Brain microvascular endothelial cell (primary cell): Measurements from ENCODE around the gene C5orf58.
"Not testable (repeated sequence)": the region's sequence is repeated elsewhere in the genome, so short reads cannot be mapped to it uniquely, and the experiment has no call there.

Source experiments
- DNase-seq: peaks from one replicate; pipeline ENCODE4 v3.0.0-alpha.2; 2020
- H3K27ac ChIP-seq: fragments of 250-450 bp; sonication (Bioruptor Pico); 2 replicates; pipeline ENCODE4 v1.5.1; 2020; ENCODE audit warnings: mild to moderate bottlenecking, moderate library complexity
- H3K27me3 ChIP-seq: fragments of 250-450 bp; sonication (Bioruptor Pico); replicated peaks from 2 replicates; pipeline ENCODE4 v1.5.1; 2020; ENCODE audit warnings: mild to moderate bottlenecking
- H3K36me3 ChIP-seq: fragments of 250-450 bp; sonication (Bioruptor Pico); replicated peaks from 2 replicates; pipeline ENCODE4 v1.5.1; 2020; ENCODE audit warnings: mild to moderate bottlenecking
- H3K4me3 ChIP-seq: 2 replicates; pipeline ENCODE4 v1.5.1; 2011; ENCODE audit warnings: low read depth, mild to moderate bottlenecking, control low read depth, low read length, moderate library complexity
- in situ Hi-C: cut with HindIII; loops from 2 replicates; pipeline ENCODE4 v1.10.0; 2017; ENCODE audit warnings: low sequenced_read_pairs, low pct_ligation_motif_present
- TF ChIP-seq, protein P1 (sequence below): IDR thresholded peaks from 2 replicates; pipeline ENCODE4 v1.5.1; 2011; ENCODE audit warnings: low read depth, mild to moderate bottlenecking, moderate library complexity, low read length, control low read depth, inconsistent platforms; ENCODE audit errors: missing control alignments

The C5orf58 gene

DNA sequence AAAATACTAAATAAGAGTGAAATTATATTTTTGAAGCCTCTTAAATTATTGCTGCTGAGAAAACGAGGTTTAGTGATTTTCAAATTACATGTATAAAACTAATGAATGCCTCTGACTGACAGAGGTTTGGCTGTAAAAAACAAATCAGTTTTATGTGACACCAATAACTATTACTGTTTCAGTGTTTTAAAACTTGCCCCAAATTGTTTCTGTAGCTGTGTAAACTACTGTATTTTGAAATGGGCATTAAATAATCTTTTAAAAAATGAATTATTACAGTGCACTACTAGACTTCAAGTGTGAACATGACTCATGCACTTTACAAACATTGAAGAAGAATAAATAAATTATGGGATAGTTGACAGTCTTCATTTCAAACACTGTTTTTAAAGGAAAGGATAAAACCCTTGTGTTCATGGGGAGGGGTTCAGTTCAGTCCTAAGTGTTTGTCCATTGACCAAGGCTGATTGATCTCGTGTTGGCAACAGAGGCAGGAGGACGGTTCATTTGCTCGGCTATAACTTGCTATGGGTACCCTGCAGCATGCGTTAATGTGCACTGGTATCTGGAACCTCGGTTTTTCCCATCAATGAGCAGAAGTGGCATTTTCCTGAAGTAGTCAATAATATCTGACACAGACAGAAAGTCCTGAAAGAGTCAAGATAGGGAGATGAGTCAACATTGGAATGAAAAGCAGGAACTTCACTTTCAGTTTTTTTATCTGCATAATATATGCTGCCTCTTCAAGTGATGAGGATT is 15.6 kb downstream of the C5orf58 start:
- no peak overlapping the region for H3K27ac ChIP-seq
- peaks cover 4% of the 10 kb centered on the region for H3K27me3 ChIP-seq
- in situ Hi-C loops, result no loop called here
- no peak overlapping the region for H3K4me3 ChIP-seq
- DNase-seq, result no peak
- no peaks in the 10 kb centered on the region for H3K36me3 ChIP-seq
- TF ChIP-seq, protein P1, sequence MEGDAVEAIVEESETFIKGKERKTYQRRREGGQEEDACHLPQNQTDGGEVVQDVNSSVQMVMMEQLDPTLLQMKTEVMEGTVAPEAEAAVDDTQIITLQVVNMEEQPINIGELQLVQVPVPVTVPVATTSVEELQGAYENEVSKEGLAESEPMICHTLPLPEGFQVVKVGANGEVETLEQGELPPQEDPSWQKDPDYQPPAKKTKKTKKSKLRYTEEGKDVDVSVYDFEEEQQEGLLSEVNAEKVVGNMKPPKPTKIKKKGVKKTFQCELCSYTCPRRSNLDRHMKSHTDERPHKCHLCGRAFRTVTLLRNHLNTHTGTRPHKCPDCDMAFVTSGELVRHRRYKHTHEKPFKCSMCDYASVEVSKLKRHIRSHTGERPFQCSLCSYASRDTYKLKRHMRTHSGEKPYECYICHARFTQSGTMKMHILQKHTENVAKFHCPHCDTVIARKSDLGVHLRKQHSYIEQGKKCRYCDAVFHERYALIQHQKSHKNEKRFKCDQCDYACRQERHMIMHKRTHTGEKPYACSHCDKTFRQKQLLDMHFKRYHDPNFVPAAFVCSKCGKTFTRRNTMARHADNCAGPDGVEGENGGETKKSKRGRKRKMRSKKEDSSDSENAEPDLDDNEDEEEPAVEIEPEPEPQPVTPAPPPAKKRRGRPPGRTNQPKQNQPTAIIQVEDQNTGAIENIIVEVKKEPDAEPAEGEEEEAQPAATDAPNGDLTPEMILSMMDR, result no peak

DNA sequence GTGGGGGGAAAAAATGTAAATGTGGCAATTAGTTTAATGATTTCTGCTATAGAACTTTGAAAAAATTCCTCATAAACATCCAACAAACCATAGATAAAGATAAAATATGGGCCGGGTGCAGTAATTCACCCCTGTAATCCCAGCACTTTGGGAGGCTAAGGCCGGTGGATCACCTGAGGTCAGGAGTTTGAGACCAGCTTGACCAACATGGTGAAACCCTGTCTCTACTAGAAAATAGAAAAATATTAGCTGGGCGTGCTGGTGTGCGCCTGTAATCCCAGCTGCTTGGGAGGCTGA is 16.1 kb downstream of the C5orf58 start:
- H3K27me3 ChIP-seq, in situ Hi-C loops: not testable (repeated sequence)

DNA sequence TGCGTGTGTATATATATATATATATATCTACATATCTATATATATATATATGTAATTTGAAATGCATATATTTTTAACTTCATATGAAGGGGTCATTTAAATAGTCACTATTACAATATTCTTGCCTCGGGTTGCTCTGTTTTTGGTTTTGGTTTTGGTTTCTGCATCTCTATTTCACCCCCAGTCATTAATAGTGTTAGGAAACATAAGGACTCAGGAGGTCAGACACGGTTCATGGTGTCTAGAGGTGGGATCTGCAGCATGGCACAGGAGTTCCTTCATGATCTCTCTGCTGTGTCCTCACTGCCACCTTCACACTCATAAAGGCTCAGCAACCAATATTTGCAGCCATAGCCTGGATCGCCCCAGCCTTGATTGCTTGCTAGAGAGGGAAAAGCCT is 16.6 kb downstream of the C5orf58 start:
- no peak for DNase-seq
- H3K27me3 ChIP-seq, result peaks cover 4% of the 10 kb centered on the region
- TF ChIP-seq, protein P1, result no peak

More for the DNA sequence above, 16.1 kb downstream of the C5orf58 start:
- H3K27ac ChIP-seq, DNase-seq, H3K36me3 ChIP-seq, H3K4me3 ChIP-seq: not testable (repeated sequence)

DNA sequence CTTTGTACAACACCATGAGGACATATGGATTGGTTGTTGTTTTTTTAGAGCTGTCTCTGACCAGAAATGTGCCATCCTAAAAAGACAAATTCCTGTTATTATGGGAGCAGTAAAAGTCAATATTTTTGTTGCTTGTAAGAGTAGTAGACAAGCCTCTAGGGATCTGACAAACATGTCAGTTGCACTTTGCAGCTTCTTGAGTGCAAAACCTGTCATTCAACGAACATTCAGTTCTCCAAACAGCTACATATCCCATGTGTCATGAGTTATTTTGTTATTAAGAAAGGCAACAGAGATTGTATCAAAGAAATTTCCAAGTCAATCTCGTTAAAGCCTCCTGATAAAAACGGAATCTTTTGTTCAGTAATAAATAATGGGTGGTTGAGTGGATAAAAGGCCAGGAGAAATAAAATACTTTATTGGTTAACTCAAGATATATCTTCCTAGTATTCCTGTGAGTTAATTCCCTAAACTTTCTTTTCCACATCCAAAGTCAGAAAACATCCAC is 18.1 kb downstream of the C5orf58 start:
- Histone ChIP-seq H3K27me3 (peaks cover 4% of the 10 kb centered on the region), H3K27ac (no peak overlapping the region), H3K36me3 (no peaks in the 10 kb centered on the region), H3K4me3 (no peak overlapping the region)
- TF ChIP-seq, protein P1, result no peak
- in situ Hi-C loops, result no loop called here
- DNase-seq, result no peak

More for the DNA sequence above, 16.6 kb downstream of the C5orf58 start:
- Histone ChIP-seq H3K4me3 (no peak overlapping the region), H3K27ac (no peak overlapping the region), H3K36me3 (no peaks in the 10 kb centered on the region)
- in situ Hi-C loops, result no loop called here

DNA sequence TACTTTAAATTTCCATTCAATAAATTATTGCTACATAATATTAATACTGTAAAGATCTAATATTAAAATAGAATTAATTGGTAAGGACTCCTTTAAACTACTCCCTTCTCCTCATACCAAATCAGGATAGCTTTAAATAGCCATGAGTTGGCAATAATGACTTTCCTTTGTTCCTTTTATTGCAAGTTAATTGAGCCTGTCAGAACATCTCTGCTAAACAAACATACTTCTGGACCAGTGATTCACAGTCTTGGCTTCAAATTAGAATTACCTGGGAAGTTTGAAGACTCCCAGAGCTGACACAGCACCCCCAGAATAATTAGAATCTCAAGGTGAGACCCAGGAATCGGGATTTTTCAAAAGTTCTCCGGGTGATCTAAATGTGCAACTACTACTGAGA is 18.7 kb downstream of the C5orf58 start:
- DNase-seq, result no peak
- H3K27me3 ChIP-seq, result peaks cover 4% of the 10 kb centered on the region
- H3K4me3 ChIP-seq, result no peak overlapping the region
- TF ChIP-seq, protein P1, result no peak
- no peak overlapping the region for H3K27ac ChIP-seq
- in situ Hi-C loops, result no loop called here
- no peaks in the 10 kb centered on the region for H3K36me3 ChIP-seq

DNA sequence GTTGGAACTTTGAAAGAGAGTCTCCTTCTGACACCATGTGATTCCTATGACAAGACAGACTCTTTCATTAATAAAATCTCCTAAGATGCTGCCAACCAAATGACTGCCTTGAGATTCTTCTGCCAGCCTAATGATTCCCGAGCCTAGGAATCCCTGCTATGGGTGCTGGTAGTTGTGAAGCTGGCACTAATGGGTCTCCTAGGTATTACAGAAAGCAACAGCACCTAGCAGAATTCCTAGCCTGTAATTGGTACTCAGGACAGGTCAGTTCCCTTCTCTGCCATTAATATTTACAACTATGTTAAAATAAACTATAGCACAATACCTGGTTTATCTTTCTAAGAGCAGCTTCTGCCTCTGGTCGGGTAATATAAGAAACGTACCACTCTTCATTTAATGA is 19.3 kb downstream of the C5orf58 start:
- in situ Hi-C loops, result no loop called here
- H3K36me3 ChIP-seq, result no peaks in the 10 kb centered on the region

More for the DNA sequence above, 19.3 kb downstream of the C5orf58 start:
- Histone ChIP-seq H3K27me3 (peaks cover 4% of the 10 kb centered on the region), H3K4me3 (no peak overlapping the region), H3K27ac (no peak overlapping the region)
- TF ChIP-seq, protein P1, result no peak
- DNase-seq, result no peak
